GM19328 (cell line): ENCODE data around the gene SSH2.
"Not testable (repeated sequence)": the region's sequence is repeated elsewhere in the genome, so short reads cannot be mapped to it uniquely, and the experiment has no call there.

Experiments
- ATAC-seq: cut with Tn5 transposase; IDR thresholded peaks from one replicate; pipeline ENCODE4 v1.9.1; 2021; ENCODE audit warnings: mild to moderate bottlenecking, moderate library complexity; ENCODE audit not compliant: unreplicated experiment

SSH2 gene

DNA sequence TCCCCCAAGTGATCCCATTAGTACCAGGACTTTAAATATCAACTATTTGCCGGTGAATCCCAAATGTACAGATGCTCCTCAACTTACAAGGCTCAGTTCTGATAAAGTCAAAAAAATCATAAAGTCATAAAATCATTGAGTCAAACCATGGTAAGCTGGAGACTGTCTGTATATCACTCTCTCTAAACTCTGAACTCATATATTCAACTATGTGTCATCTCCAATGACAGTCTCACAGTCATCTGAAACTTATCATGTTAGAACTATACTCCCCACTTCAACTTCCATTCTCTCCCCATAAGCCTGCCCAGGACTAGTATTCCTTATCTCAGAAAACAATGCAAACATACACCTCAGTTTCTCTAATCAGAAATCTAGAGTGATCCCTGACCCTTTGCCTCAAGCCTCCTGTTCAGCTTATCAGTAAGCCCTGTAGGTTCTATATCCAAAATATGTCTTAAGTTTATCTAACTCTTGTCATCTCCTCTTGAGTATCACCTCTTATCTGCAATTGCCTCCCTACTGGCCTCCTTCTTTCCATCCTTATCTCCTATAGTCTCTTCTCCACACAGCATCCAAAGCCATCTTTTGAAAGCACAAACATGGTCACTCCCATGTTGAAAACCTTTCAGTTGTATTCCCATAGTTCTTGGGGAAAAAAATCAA lies 55.0 kb downstream of the SSH2 start:
- ATAC-seq = no peak

GRCh38 chr17:29874358-29874757 lies 55.7 kb downstream of the SSH2 start:
- not testable (repeated sequence) for ATAC-seq

- no peak for ATAC-seq
Measured at GRCh38 chr17:29873476-29873875, 56.6 kb downstream of the SSH2 start.

- ATAC-seq = no peak
Measured at GRCh38 chr17:29870836-29871465, 59.1 kb downstream of the SSH2 start.

DNA sequence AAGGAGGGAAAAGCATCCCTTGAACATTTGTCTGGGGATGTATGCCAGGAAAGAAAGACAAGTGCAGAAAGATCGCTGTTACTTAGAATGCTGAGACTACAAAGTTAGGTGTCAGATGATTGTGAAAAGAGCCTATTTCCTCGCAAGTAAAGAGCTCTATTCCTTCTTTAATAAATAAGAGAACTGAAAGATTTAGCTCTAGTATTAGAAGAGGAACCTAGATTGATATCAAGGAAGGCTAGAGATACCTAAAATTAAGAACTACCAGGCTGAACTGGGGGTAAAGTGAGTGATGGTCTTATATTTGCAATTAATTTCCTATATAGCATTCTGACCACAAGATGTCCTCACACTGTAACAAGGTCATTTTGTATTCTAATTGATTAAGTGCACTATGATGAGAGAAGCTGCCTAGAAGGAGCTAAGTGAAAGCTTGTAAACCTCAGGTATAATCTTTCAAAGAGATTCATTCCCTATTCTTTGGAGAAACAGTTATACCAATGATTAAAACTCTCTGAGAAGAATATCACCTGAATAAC lies 62.3 kb downstream of the SSH2 start:
- no peak for ATAC-seq

DNA sequence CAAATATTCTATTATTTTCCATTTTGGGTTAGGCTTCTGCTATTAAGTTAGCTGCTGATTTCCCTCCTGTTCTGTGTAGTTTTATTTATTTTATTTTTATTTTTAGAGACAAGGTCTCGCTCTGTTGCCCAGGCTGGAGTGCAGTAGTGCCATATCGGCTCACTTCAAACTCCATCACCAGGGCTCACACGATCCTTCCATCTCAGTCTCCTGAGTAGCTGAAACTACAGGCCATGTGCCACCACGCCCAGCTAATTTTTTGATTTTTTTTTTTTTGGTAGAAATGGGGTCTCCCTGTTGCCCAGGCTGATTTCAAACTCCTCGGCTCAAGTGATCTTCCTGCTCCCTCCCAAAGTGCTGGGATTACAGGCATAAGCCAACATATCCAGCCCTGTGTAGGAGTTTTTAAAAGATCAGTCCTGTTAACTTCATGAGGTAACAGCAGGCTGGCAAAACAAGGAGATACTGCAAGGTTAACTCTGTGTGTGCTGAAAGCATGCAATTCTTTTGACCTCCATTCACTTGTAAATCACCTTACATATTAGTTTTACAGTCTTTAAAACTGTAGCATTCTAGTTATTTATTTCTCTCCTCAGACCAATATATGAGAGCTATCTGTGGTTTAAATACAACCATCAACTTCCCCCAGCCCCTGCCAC lies 63.2 kb downstream of the SSH2 start:
- no peak for ATAC-seq

GRCh38 chr17:29864615-29865014 lies 65.4 kb downstream of the SSH2 start:
- ATAC-seq = no peak

GRCh38 chr17:29864123-29864522 lies 65.9 kb downstream of the SSH2 start:
- ATAC-seq = not testable (repeated sequence)

- ATAC-seq = no peak
Measured at GRCh38 chr17:29862951-29863350, 67.1 kb downstream of the SSH2 start.

DNA sequence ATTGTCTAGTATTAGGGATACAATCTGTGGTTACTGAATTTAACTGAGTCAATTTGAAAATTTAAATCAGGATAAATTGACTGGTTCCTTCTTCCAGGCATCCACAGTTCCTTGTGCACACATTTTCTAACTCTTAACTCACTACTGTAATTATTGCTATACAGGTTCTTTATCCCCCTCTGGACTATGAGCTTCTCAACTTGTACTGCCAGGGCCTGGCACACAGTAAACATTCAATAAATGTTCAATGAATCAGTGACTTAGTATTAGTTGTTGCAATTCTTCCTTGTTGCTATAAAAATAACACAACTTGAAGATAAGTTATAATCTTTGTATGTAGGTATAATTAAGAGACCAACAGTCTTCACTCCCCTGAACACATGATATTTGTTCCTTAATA lies 67.9 kb downstream of the SSH2 start:
- no peak for ATAC-seq

DNA sequence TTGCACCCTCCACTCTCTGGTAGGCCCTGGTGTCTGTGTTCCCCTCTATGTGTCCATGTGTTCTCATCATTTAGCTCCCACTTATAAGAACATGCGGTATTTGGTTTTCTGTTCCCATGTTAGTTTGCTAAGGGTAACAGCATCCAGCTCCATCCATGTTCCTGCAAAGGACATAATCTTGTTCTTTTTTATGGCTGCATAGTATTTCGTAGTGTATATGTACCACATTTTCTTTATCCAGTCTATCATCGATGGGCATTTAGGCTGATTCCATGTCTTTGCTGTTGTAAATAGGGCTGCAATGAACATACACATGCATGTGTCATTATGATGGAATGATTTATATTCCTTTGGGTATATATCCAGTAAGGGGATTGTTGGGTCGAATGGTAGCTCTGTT lies 70.6 kb downstream of the SSH2 start:
- not testable (repeated sequence) for ATAC-seq

GRCh38 chr17:29857823-29858222 lies 72.2 kb downstream of the SSH2 start:
- ATAC-seq = no peak

GRCh38 chr17:29857105-29857504 lies 72.9 kb downstream of the SSH2 start:
- not testable (repeated sequence) for ATAC-seq

GRCh38 chr17:29855686-29856085 lies 74.3 kb downstream of the SSH2 start:
- ATAC-seq = no peak

- no peak for ATAC-seq
Measured at GRCh38 chr17:29848737-29849136, 81.3 kb downstream of the SSH2 start.

- ATAC-seq = no peak
Measured at GRCh38 chr17:29847527-29848400, 82.3 kb downstream of the SSH2 start.

- ATAC-seq = no peak
Measured at GRCh38 chr17:29847118-29847517, 82.9 kb downstream of the SSH2 start.

GRCh38 chr17:29846298-29846697 lies 83.7 kb downstream of the SSH2 start:
- ATAC-seq = no peak

DNA sequence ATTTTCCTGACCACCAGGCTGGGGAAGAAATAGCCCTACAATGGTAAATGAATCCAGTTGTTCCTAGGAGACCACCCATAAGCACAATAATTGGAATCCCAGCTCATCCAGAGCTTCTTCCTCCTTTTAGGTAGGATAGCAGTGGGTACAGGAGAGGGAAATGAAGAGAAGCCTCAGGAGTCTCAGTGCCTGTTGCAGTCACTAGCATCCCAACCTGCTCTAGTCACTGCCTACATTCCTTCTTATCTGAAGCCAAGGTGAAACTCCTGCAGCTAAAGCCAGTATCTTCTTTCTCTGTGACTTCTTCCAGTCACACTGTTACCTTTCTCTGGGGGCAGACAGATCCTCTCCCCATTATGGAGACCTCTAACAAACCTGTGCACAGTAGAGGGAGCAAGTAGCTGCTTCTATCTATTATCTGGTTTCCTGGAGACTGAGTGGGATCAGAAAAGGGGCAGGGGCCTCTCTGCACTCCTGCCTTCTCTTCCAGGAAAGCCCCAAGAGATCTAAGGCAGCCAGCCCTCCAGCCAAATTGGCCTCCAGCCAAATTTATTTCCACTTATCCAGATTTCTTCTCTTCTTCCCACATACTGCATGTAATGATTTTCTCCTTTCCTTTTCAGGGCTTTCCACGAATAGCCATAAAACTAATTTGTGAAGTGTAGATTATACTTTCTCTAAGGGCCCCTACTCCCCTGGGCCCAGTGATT lies 85.5 kb downstream of the SSH2 start:
- ATAC-seq = no peak

GRCh38 chr17:29840884-29841283 lies 89.1 kb downstream of the SSH2 start:
- no peak for ATAC-seq
